Mesothelial cell of epicardium (in vitro differentiated cells): Measurements from ENCODE around the gene ERCC1. TPM values are rescaled to one million over a fixed set of nuclear protein-coding genes. Genes with fewer than 3 reads are reported as not detected.

Experiments used
- DNase-seq, 2 experiments: peaks; one replicate each; pipeline ENCODE4 v3.0.0; 2021; ENCODE audit warnings: low spot score in 2 of 2; ENCODE audit not compliant: unreplicated experiment in 2 of 2
- H3K27ac Mint-ChIP-seq: 2 replicates; pipeline ENCODE4 v1.8.0; 2021; ENCODE audit warnings: mixed read lengths
- H3K27me3 Mint-ChIP-seq: 2 replicates; pipeline ENCODE4 v1.8.0; 2021; ENCODE audit warnings: low read depth, mixed read lengths
- H3K36me3 Mint-ChIP-seq: 2 replicates; pipeline ENCODE4 v1.8.0; 2021; ENCODE audit warnings: mixed read lengths
- H3K4me1 Mint-ChIP-seq: 2 replicates; pipeline ENCODE4 v1.8.0; 2021; ENCODE audit warnings: mixed read lengths
- H3K4me3 Mint-ChIP-seq: 2 replicates; pipeline ENCODE4 v1.8.0; 2021; ENCODE audit warnings: mild to moderate bottlenecking, moderate library complexity, mixed read lengths
- H3K9me3 Mint-ChIP-seq: 2 replicates; pipeline ENCODE4 v1.8.0; 2021; ENCODE audit warnings: mixed read lengths
- total RNA-seq: library from RNA; stranded (reverse); gene quantifications from 3 replicates; pipeline ENCODE4 v1.2.1, GENCODE V29; 2021
- TF ChIP-seq, protein P1 (sequence below): fragments of 200-600 bp; sonication (generic); IDR thresholded peaks from one replicate; pipeline ENCODE4 v1.5.0; 2021; ENCODE audit warnings: antibody characterized with exemption; ENCODE audit not compliant: unreplicated experiment

Gene ERCC1
- total RNA-seq, 1 donor from 2014 or later = 96.4 TPM

DNA sequence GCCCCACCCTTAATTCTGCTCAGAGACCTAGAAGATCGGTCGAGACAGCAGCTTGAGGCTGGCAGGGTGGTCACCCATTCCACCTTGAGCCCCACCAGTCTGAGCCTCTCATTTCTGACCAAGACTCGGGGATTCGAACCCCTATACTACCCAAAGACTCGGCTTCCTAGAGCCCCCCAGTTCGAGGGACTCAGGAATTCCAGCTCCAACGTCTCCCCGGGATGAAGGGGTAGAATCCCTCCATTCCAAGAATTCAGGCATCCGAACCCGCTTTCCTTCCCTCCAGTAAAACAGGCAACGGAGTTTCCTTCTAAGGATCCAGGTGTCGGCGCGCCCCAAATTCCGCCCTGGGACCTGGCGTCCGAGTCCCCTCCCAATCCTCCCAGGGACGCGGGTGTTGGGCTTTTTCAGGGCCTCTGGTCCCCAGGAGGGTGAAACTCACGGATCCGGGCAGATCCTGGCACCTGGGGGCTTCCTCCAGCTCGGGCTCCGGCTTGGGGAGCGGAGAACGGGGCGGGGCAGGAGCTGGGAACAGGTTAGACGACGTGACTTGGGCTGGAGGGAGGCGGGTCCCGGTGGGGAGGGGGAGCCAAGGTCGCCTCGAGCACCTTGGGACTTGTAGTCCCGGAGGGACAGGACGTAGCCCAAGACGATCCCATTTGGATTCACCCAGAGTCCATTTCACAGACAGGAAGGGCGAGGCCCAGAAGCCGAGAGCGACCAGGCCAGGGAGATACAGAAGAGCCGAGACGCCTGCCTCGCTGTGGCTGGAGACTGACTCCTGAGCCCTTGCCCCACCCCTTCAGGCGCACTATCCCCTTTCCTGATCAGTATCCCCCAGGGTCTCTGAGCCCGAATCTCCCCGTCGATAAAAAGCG lies 18.9 kb downstream of the ERCC1 start, which contains the start of gene PPP1R13L:
TSS of gene PPP1R13L (minus strand) at position 513 of the 878 bp plus-strand sequence. CDS start 6,751 bp downstream, outside the sequence.
- H3K27ac Mint-ChIP-seq = peak within 1 kb of the TSS; percentile 98
- peaks cover 11% of the 10 kb centered on the region for H3K36me3 Mint-ChIP-seq
- TF ChIP-seq, protein P1, sequence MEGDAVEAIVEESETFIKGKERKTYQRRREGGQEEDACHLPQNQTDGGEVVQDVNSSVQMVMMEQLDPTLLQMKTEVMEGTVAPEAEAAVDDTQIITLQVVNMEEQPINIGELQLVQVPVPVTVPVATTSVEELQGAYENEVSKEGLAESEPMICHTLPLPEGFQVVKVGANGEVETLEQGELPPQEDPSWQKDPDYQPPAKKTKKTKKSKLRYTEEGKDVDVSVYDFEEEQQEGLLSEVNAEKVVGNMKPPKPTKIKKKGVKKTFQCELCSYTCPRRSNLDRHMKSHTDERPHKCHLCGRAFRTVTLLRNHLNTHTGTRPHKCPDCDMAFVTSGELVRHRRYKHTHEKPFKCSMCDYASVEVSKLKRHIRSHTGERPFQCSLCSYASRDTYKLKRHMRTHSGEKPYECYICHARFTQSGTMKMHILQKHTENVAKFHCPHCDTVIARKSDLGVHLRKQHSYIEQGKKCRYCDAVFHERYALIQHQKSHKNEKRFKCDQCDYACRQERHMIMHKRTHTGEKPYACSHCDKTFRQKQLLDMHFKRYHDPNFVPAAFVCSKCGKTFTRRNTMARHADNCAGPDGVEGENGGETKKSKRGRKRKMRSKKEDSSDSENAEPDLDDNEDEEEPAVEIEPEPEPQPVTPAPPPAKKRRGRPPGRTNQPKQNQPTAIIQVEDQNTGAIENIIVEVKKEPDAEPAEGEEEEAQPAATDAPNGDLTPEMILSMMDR = no peak
- H3K4me3 Mint-ChIP-seq = peak within 1 kb of the TSS; percentile 85
- peaks cover 39% of the 10 kb centered on the region for H3K4me1 Mint-ChIP-seq
- H3K9me3 Mint-ChIP-seq = no peaks in the 10 kb centered on the region
- peaks cover 33% of the 10 kb centered on the region for H3K27me3 Mint-ChIP-seq
- DNase-seq = peak; percentile 65 to 81

DNA sequence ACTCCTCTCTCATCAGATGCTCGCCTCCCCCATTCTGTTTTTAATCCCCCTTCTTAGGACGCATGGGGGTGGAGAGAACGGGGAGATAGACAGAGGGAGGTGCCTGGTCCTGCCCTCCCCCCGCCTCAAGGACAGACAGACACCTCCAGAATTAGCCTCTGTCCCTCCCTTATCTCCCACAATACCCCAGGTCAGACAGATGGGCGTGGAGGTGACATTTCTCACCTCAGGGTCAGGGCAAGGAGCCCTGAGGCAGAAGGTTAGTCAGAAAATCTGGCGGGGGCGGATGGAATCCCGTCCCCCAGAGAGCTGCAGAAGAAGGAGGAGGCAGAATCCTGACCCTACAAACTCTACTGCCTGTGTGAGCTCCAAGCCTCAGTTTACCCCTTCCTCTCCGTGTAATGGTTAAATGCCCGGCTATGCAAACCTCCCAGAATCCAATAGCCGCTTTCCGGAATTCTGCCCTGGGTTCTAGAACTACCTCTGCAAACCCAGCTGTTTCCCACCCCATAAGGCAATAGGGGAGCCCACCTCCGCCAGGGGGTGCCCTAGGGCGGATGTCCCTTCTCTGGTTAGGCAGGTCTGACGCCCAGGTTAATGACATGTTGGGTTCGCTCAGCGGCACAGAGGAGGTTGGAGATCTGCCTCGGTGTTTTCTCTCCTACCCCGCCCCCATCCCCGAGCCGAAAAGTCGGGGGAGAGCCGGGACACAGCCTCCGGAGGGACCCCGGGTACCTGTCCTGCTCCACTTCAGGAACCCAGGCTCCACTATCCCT lies 19.7 kb downstream of the ERCC1 start:
- Mint-ChIP-seq H3K4me1 (peaks cover 39% of the 10 kb centered on the region), H3K36me3 (peaks cover 8% of the 10 kb centered on the region), H3K4me3 (peak overlapping the region; percentile 85), H3K27ac (peak overlapping the region; percentile 98), H3K9me3 (no peaks in the 10 kb centered on the region), H3K27me3 (peaks cover 33% of the 10 kb centered on the region)
- TF ChIP-seq, protein P1 = peak; percentile 16
- peak in 1 of 2 experiments; percentile 73 for DNase-seq

DNA sequence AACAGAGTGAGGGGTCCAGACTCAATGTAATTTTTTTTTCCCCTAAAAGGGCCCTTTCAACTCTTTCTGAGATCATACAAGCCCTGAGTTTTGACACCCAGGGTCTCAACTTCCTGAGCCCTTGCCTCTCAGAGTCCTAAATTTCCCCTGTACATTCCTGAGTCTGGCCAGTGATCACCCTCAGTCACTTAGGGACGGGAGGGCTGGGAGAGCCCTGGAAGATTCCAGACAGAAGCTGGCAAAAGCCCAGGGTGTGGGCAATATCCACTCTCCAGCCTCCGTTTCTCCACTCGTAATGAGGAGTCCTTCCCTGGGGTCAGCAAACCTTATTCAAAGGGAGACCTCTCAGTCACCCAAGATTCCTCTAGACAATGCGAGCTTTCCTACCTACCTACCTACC lies 20.4 kb downstream of the ERCC1 start:
- Mint-ChIP-seq H3K36me3 (peaks cover under 1% of the 10 kb centered on the region), H3K4me1 (peaks cover 44% of the 10 kb centered on the region), H3K27ac (peak overlapping the region; percentile 98), H3K4me3 (peak overlapping the region; percentile 85), H3K27me3 (peaks cover 33% of the 10 kb centered on the region), H3K9me3 (no peaks in the 10 kb centered on the region)
- no peak for DNase-seq
- TF ChIP-seq, protein P1 = no peak

DNA sequence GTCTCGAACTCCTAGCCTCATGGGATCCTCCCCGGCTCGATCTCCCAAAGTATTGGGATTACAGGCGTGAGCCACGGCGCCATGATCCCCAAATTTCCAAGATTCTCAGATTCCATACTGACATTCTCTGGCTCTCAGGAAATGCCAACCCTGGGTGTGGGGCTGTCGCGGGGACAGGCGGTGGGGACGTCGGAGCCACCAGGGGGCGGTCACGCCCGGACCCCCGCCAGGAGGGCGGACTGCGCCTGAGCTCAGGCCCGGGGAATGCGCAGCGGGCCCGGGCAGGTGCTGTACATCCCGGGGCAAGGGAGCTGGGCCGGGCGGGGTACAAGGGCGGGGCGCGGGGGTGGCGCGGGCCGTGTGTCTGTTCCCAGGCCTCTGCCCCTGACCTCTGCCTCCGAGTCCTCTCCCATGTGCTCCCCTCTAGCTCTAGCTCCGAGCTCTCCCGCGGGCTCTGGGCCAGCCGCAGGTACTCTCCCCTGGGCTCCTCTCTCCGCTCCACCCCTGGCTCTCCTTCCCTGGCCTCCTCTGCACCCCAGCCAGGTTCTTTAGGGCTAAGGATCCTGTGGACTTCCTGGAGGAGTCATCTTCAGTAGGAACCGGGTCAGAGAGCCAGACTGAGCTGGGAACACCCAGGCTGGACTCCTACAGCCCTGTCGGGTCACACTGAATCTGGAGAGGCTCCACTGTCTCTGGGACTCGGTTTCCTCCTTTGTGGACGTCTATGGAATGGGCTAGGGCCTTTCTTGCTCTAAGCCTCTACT lies 21.2 kb downstream of the ERCC1 start:
- peak overlapping the region; percentile 85 for H3K4me3 Mint-ChIP-seq

DNA sequence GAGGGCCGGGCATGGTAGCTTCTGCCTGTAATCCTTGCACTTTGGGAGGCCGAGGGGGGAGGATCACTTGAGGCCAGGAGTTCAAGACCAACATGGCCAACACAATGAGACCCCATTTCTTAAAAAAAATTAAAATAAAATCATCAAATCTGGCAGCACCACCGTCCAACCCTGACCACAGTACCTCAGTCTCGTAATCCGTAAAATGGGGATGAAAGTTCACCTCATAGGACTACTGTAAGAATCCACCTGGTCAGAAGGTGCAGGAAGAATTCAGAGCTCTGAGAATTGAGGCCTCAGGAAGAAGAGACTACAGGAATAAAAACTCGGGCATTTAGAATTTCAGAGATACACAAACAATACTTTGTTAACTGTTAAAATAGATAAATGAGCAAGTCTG lies 21.9 kb downstream of the ERCC1 start:
- H3K4me1 Mint-ChIP-seq = peaks cover 41% of the 10 kb centered on the region
- peaks cover 33% of the 10 kb centered on the region for H3K27me3 Mint-ChIP-seq
- no peaks in the 10 kb centered on the region for H3K9me3 Mint-ChIP-seq
- no peak overlapping the region for H3K27ac Mint-ChIP-seq
- no peak for DNase-seq
- H3K4me3 Mint-ChIP-seq = no peak overlapping the region
- H3K36me3 Mint-ChIP-seq = no peaks in the 10 kb centered on the region
- TF ChIP-seq, protein P1 = no peak

More for the DNA sequence above, 21.2 kb downstream of the ERCC1 start:
- H3K9me3 Mint-ChIP-seq = no peaks in the 10 kb centered on the region
- no peaks in the 10 kb centered on the region for H3K36me3 Mint-ChIP-seq
- H3K27ac Mint-ChIP-seq = peak overlapping the region; percentile 85
- TF ChIP-seq, protein P1 = peak; percentile 73
- H3K4me1 Mint-ChIP-seq = peaks cover 45% of the 10 kb centered on the region
- H3K27me3 Mint-ChIP-seq = peaks cover 33% of the 10 kb centered on the region
- peak in 1 of 2 experiments; percentile 75 for DNase-seq
